CD4-positive, CD25-positive, alpha-beta regulatory T cell (primary cell): Measurements from ENCODE around the gene HECA. TPM values are rescaled to one million over a fixed set of nuclear protein-coding genes. Genes with fewer than 3 reads are reported as not detected.
"Not testable (repeated sequence)": the region's sequence is repeated elsewhere in the genome, so short reads cannot be mapped to it uniquely, and the experiment has no call there.

Experiments used
- ATAC-seq, 2 donors: fragments of 150-1000 bp; cut with Tn5 transposase; one replicate each; pipeline ENCODE4 v1.10.0; 2021; ENCODE audit warnings: low read depth in 2 of 2, moderate number of reproducible peaks in 2 of 2, moderate library complexity in 1 of 2
- DNase-seq, 3 donors: peaks; one replicate each; pipeline versions ENCODE4 v3.0.0 to v3.0.0-alpha.2; 2012 to 2022; ENCODE audit warnings: mixed read lengths in 1 of 3
- H3K27ac ChIP-seq: one replicate; pipeline ENCODE4 v1.7.0; 2013; ENCODE audit warnings: mild to moderate bottlenecking, low read length; ENCODE audit not compliant: insufficient read depth, poor library complexity, severe bottlenecking
- H3K27me3 ChIP-seq: one replicate; pipeline ENCODE4 v1.7.0; 2013; ENCODE audit warnings: low read length; ENCODE audit not compliant: control insufficient read depth, insufficient read depth
- H3K36me3 ChIP-seq: one replicate; pipeline ENCODE4 v1.7.0; 2013; ENCODE audit warnings: mild to moderate bottlenecking, low read length, moderate library complexity; ENCODE audit not compliant: control insufficient read depth, insufficient read depth
- H3K4me1 ChIP-seq: 2 replicates; pipeline ENCODE4 v1.7.0; 2013; ENCODE audit warnings: mild to moderate bottlenecking, low read length; ENCODE audit not compliant: insufficient read depth, control insufficient read depth, poor library complexity, severe bottlenecking
- H3K4me3 ChIP-seq: one replicate; pipeline ENCODE4 v1.7.0; 2013; ENCODE audit warnings: low read depth, mild to moderate bottlenecking, low read length, moderate library complexity
- H3K9me3 ChIP-seq, 2 experiments: 1 replicate in 1 of 2; 2 replicates in 1 of 2; pipeline ENCODE4 v1.7.0; 2013; ENCODE audit warnings: low read length in 2 of 2, mild to moderate bottlenecking in 1 of 2, moderate library complexity in 1 of 2; ENCODE audit not compliant: control insufficient read depth in 2 of 2
- H3K27ac Mint-ChIP-seq, 3 donors: one replicate each; pipeline ENCODE4 v1.8.0; 2020 to 2022; ENCODE audit warnings: mild to moderate bottlenecking in 3 of 3, mixed read lengths in 3 of 3, moderate library complexity in 2 of 3
- H3K27me3 Mint-ChIP-seq: one replicate; pipeline ENCODE4 v1.8.0; 2022; ENCODE audit warnings: mild to moderate bottlenecking, mixed read lengths
- H3K36me3 Mint-ChIP-seq: one replicate; pipeline ENCODE4 v1.8.0; 2020; ENCODE audit warnings: mixed read lengths
- H3K4me1 Mint-ChIP-seq, 4 donors: one replicate each; pipeline ENCODE4 v1.8.0; 2020 to 2022; ENCODE audit warnings: mixed read lengths in 4 of 4, mild to moderate bottlenecking in 1 of 4
- H3K4me3 Mint-ChIP-seq, 4 donors: one replicate each; pipeline ENCODE4 v1.8.0; 2020 to 2022; ENCODE audit warnings: mild to moderate bottlenecking in 4 of 4, mixed read lengths in 4 of 4, moderate library complexity in 3 of 4
- H3K9me3 Mint-ChIP-seq, 7 donors: one replicate each; pipeline ENCODE4 v1.8.0; 2020 to 2022; ENCODE audit warnings: mixed read lengths in 7 of 7, mild to moderate bottlenecking in 3 of 7, moderate library complexity in 2 of 7
- polyA plus RNA-seq, 4 donors: library from polyadenylated mRNA; unstranded; fragments of 300-500 nt; fragmentation: Illumina TruSeq; gene quantifications; one replicate each; pipeline ENCODE4 v1.2.3, GENCODE V29; 2021
- total RNA-seq: library from RNA; stranded (reverse); gene quantifications from one replicate; pipeline ENCODE4 v1.2.3, GENCODE V29; 2022

HECA gene
- total and polyA plus RNA-seq, 5 donors from 2014 or later, result 5.2 to 165 (median 6.4) TPM

- peak overlapping the region in 1 of 4 donors; percentile 15 for H3K4me3 Mint-ChIP-seq
- H3K27ac Mint-ChIP-seq, result peak overlapping the region in 2 of 3 donors; percentile 19 to 20
- H3K27ac ChIP-seq, result peak overlapping the region; percentile 11
- DNase-seq (no peak), ATAC-seq (no peak)
- H3K36me3 ChIP-seq, result peaks cover 20% of the 10 kb centered on the region
- H3K36me3 Mint-ChIP-seq, result peaks cover 18% of the 10 kb centered on the region
- no peaks in the 10 kb centered on the region for H3K9me3 ChIP-seq
- H3K4me1 ChIP-seq, result peaks cover 87% of the 10 kb centered on the region
- H3K27me3 Mint-ChIP-seq, result no peaks in the 10 kb centered on the region
- H3K4me3 ChIP-seq, result peak overlapping the region; percentile 29
- no peaks in the 10 kb centered on the region for H3K9me3 Mint-ChIP-seq
- H3K4me1 Mint-ChIP-seq, result peaks cover 50 to 86% (median 68%) of the 10 kb centered on the region in 4 donors
- no peaks in the 10 kb centered on the region for H3K27me3 ChIP-seq
Measured at GRCh38 chr6:139154881-139155547, 20.1 kb downstream of the HECA start.

GRCh38 chr6:139156102-139156501, 21.2 kb downstream of the HECA start:
- ATAC-seq, result no peak
- H3K9me3 Mint-ChIP-seq, result no peaks in the 10 kb centered on the region

DNA sequence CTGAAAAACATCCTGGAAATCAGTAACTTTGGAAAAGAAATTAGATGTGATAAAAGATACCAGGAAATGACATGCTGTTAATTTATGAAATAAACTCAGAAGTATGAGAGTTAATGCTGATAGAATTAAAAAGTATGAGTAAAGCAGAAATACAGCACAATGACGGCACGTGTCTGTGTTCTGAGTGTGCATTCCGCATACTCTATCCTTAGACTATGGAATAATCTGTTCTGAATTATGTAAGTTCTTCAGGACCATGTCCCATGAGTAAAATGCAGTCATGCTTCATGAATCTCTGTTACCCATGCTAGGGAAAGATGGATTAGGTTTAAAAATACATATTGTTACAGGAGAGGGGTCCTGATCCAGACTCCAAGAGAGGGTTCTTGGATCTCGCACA, 21.7 kb downstream of the HECA start:
- Mint-ChIP-seq H3K4me3 (peak overlapping the region; percentile 4 to 73 (median 36)), H3K27me3 (no peaks in the 10 kb centered on the region), H3K9me3 (no peaks in the 10 kb centered on the region), H3K4me1 (peaks cover 47 to 87% (median 70%) of the 10 kb centered on the region in 4 donors), H3K36me3 (peaks cover 19% of the 10 kb centered on the region), H3K27ac (peak overlapping the region; percentile 65 to 87 (median 72))
- Histone ChIP-seq H3K4me3 (peak overlapping the region; percentile 41), H3K27me3 (no peaks in the 10 kb centered on the region), H3K27ac (no peak overlapping the region), H3K36me3 (peaks cover 20% of the 10 kb centered on the region), H3K9me3 (no peaks in the 10 kb centered on the region), H3K4me1 (peaks cover 90% of the 10 kb centered on the region)
- ATAC-seq (no peak), DNase-seq (no peak)

More at GRCh38 chr6:139156102-139156501, 21.2 kb downstream of the HECA start:
- Mint-ChIP-seq H3K4me3 (peak overlapping the region in 3 of 4 donors; percentile 35 to 73 (median 37)), H3K27me3 (no peaks in the 10 kb centered on the region), H3K36me3 (peaks cover 18% of the 10 kb centered on the region), H3K4me1 (peaks cover 49 to 87% (median 70%) of the 10 kb centered on the region in 4 donors), H3K27ac (peak overlapping the region; percentile 46 to 87 (median 65))
- DNase-seq, result no peak
- Histone ChIP-seq H3K27ac (peak overlapping the region; percentile 17), H3K9me3 (no peaks in the 10 kb centered on the region), H3K36me3 (peaks cover 20% of the 10 kb centered on the region), H3K4me3 (peak overlapping the region; percentile 41), H3K4me1 (peaks cover 90% of the 10 kb centered on the region), H3K27me3 (no peaks in the 10 kb centered on the region)

DNA sequence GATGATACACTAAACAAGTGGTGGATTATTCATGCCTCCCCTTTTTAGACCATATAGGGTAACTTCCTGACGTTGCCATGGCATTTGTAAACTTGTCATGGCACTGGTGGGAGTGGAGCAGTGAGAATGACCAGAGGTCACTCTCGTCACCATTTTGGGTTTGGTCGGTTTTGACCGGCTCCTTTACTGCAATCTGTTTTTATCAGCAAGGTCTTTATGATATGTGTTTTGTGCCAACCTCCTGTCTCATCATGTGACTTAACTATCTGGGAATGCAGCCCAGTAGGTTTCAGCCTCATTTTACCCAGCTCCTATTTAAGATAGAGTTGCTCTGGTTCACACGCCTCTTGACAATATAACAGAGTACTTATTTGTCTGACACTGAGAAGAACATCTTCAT, 22.2 kb downstream of the HECA start:
- not testable (repeated sequence) for H3K27me3 Mint-ChIP-seq, H3K27ac ChIP-seq, H3K27me3 ChIP-seq, H3K9me3 Mint-ChIP-seq, H3K9me3 ChIP-seq, H3K4me3 ChIP-seq, DNase-seq, ATAC-seq
- Mint-ChIP-seq H3K27ac (peak overlapping the region; percentile 35 to 88 (median 87)), H3K4me1 (peaks cover 48 to 87% (median 70%) of the 10 kb centered on the region in 4 donors), H3K4me3 (peak overlapping the region in 2 of 4 donors; percentile 58 to 59), H3K36me3 (peaks cover 20% of the 10 kb centered on the region)
- H3K4me1 ChIP-seq, result peaks cover 90% of the 10 kb centered on the region
- peaks cover 20% of the 10 kb centered on the region for H3K36me3 ChIP-seq

- peaks cover 91% of the 10 kb centered on the region for H3K4me1 ChIP-seq
- Mint-ChIP-seq H3K36me3 (peaks cover 30% of the 10 kb centered on the region), H3K9me3 (no peaks in the 10 kb centered on the region), H3K4me1 (peaks cover 43 to 93% (median 71%) of the 10 kb centered on the region in 4 donors), H3K27me3 (no peaks in the 10 kb centered on the region), H3K4me3 (peak overlapping the region in 3 of 4 donors; percentile 17 to 85 (median 83)), H3K27ac (peak overlapping the region; percentile 17 to 85 (median 70))
- no peak overlapping the region for H3K4me3 ChIP-seq
- no peak for ATAC-seq
- H3K9me3 ChIP-seq, result no peaks in the 10 kb centered on the region
- no peak for DNase-seq
- peaks cover 24% of the 10 kb centered on the region for H3K36me3 ChIP-seq
- no peaks in the 10 kb centered on the region for H3K27me3 ChIP-seq
- H3K27ac ChIP-seq, result peak overlapping the region; percentile 77
Measured at GRCh38 chr6:139159016-139159415, 24.1 kb downstream of the HECA start.

DNA sequence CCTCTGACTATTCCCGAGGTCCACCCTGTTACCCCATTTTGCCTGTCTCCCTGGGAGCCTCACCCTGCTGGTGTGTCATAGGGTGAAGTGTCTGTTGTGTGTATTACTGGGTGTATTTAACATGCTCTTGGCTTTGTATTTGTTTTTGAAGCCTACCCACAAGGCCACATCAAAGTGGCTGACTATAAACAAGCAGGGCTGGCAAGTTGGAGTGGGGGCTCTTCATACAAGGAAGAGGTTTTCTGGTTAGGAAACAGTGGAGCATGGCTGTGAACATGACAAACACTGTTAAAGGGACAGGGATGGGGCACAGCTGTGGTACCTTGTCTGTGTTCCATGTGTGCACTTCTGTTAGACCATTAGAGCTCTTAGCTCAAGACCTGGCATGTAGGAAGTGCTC, 26.3 kb downstream of the HECA start:
- Mint-ChIP-seq H3K4me3 (peak overlapping the region; percentile 45 to 87 (median 84)), H3K27ac (peak overlapping the region; percentile 85 to 96 (median 89)), H3K9me3 (no peaks in the 10 kb centered on the region), H3K4me1 (peaks cover 37 to 97% (median 75%) of the 10 kb centered on the region in 4 donors), H3K36me3 (peaks cover 29% of the 10 kb centered on the region), H3K27me3 (no peaks in the 10 kb centered on the region)
- peaks cover 20% of the 10 kb centered on the region for H3K36me3 ChIP-seq
- peaks cover 84% of the 10 kb centered on the region for H3K4me1 ChIP-seq
- no peaks in the 10 kb centered on the region for H3K27me3 ChIP-seq
- no peaks in the 10 kb centered on the region for H3K9me3 ChIP-seq
- H3K4me3 ChIP-seq, result peak overlapping the region; percentile 79
- peak overlapping the region; percentile 77 for H3K27ac ChIP-seq
- ATAC-seq (peak; percentile 50 to 60), DNase-seq (peak; percentile 56 to 81 (median 76))

- H3K4me1 ChIP-seq, result peaks cover 83% of the 10 kb centered on the region
- Mint-ChIP-seq H3K36me3 (peaks cover 23% of the 10 kb centered on the region), H3K4me3 (peak overlapping the region; percentile 45 to 87 (median 84)), H3K27me3 (no peaks in the 10 kb centered on the region), H3K27ac (peak overlapping the region; percentile 85 to 96 (median 89)), H3K9me3 (no peaks in the 10 kb centered on the region), H3K4me1 (peaks cover 32 to 94% (median 71%) of the 10 kb centered on the region in 4 donors)
- no peaks in the 10 kb centered on the region for H3K27me3 ChIP-seq
- H3K27ac ChIP-seq, result peak overlapping the region; percentile 77
- peak overlapping the region; percentile 79 for H3K4me3 ChIP-seq
- peak; percentile 39 to 86 (median 57) for DNase-seq
- peak; percentile 81 to 86 for ATAC-seq
- peaks cover 21% of the 10 kb centered on the region for H3K36me3 ChIP-seq
- H3K9me3 ChIP-seq, result no peaks in the 10 kb centered on the region
Measured at GRCh38 chr6:139161817-139162284, 27.0 kb downstream of the HECA start.
